Osteoblast (primary cell): ENCODE data around the gene CLEC3B. TPM values are rescaled to one million over a fixed set of nuclear protein-coding genes. Genes with fewer than 3 reads are reported as not detected.

Experiments used
- small RNA-seq: library from RNA; depleted of rRNA; stranded (forward); fragments of <200 nt; gene quantifications from one replicate; pipeline ENCODE3, GENCODE V24; 2012
- total RNA-seq: library from RNA; depleted of rRNA; stranded (reverse); fragments of >200 nt; gene quantifications from 2 replicates; pipeline ENCODE4 v1.2.3, GENCODE V29; 2012

CLEC3B gene
- total RNA-seq, 1 donor = 48.9 TPM

Small RNA genes within 50 kb of the gene (small RNA-seq; reads per million reads assigned to genes)
- not detected for gene RNU5B-3P

Other genes starting within 250 kb of the CLEC3B start
- gene TMEM42, start 164.4 kb upstream of the CLEC3B start, total RNA-seq = 15.6 and 18.1 TPM in 2 replicates
- gene TGM4, start 151.7 kb upstream of the CLEC3B start, total RNA-seq = not detected in 2 replicates
- 61.2 and 62.5 TPM in 2 replicates for gene ZDHHC3, start 50.1 kb upstream of the CLEC3B start, total RNA-seq
- gene EXOSC7, start 50.1 kb upstream of the CLEC3B start, total RNA-seq = 25.0 and 31.8 TPM in 2 replicates
- gene CDCP1, start 120.1 kb downstream of the CLEC3B start, total RNA-seq = 4.4 and 7.6 TPM in 2 replicates
- gene TMEM158, start 200.0 kb downstream of the CLEC3B start, total RNA-seq = 4.7 and 9.0 TPM in 2 replicates